GM21529 (cell line): ENCODE results near the gene NT5C1B.

Experiments
- ATAC-seq: cut with Tn5 transposase; IDR thresholded peaks from one replicate; pipeline ENCODE4 v1.9.1; 2021; ENCODE audit not compliant: unreplicated experiment

The NT5C1B gene

GRCh38 chr2:18600255-18600613, 10.9 kb upstream of the NT5C1B start:
- peak; percentile 43 for ATAC-seq

GRCh38 chr2:18599509-18600254, 10.3 kb upstream of the NT5C1B start:
- no peak for ATAC-seq

- no peak for ATAC-seq
Measured at GRCh38 chr2:18598848-18599484, 9.6 kb upstream of the NT5C1B start.

GRCh38 chr2:18597618-18598017, 8.2 kb upstream of the NT5C1B start:
- ATAC-seq: no peak

- ATAC-seq: no peak
Measured at GRCh38 chr2:18596993-18597392, 7.6 kb upstream of the NT5C1B start.

- ATAC-seq: no peak
Measured at GRCh38 chr2:18593496-18593895, 4.1 kb upstream of the NT5C1B start.

- no peak for ATAC-seq
Measured at GRCh38 chr2:18592372-18592771, 3.0 kb upstream of the NT5C1B start.

GRCh38 chr2:18588802-18589201, 567 bp downstream of the NT5C1B start:
- no peak for ATAC-seq

GRCh38 chr2:18588049-18588448, 1.3 kb downstream of the NT5C1B start:
- no peak for ATAC-seq

GRCh38 chr2:18585526-18585925, 3.8 kb downstream of the NT5C1B start:
- ATAC-seq: no peak

GRCh38 chr2:18584608-18584954, 4.8 kb downstream of the NT5C1B start:
- ATAC-seq: no peak

GRCh38 chr2:18583905-18584607, 5.3 kb downstream of the NT5C1B start:
- ATAC-seq: no peak

GRCh38 chr2:18580606-18581005, 8.8 kb downstream of the NT5C1B start:
- ATAC-seq: no peak

- no peak for ATAC-seq
Measured at GRCh38 chr2:18578033-18578432, 11.3 kb downstream of the NT5C1B start.

- ATAC-seq: no peak
Measured at GRCh38 chr2:18566145-18566769, 23.1 kb downstream of the NT5C1B start.

- ATAC-seq: peak; percentile 0
Measured at GRCh38 chr2:18560797-18561085, 28.6 kb downstream of the NT5C1B start.

GRCh38 chr2:18560031-18560796, 29.2 kb downstream of the NT5C1B start, which contains the start of gene RDH14:
TSS of gene RDH14 (minus strand) at chr2:18560653. CDS start at chr2:18560572, 81 bp downstream.
- ATAC-seq: peak; percentile 90

GRCh38 chr2:18559531-18560030, 29.8 kb downstream of the NT5C1B start:
- peak; percentile 0 for ATAC-seq

- ATAC-seq: no peak
Measured at GRCh38 chr2:18558458-18558857, 30.9 kb downstream of the NT5C1B start.

- no peak for ATAC-seq
Measured at GRCh38 chr2:18557121-18557520, 32.2 kb downstream of the NT5C1B start.
